IMR-90 (cell line): Measurements from ENCODE around the gene MAP3K1. TPM values are rescaled to one million over a fixed set of nuclear protein-coding genes. Genes with fewer than 3 reads are reported as not detected.

Experiments used
- ATAC-seq: fragments of 200-7000 bp; cut with Tn5 transposase; 2 replicates; pipeline ENCODE4 v1.9.1; 2020; ENCODE audit warnings: low read depth, mild to moderate bottlenecking, moderate library complexity
- BruUV-seq: library from RNA; stranded (reverse); fragments of 400-500 nt; replicated peaks from 2 replicates; lab custom pipeline; 2021; lab: Mats Ljungman, UMichigan
- CTCF ChIA-PET: fragments of 300-600 bp; formaldehyde crosslinking; extraction: SDS; loops from one replicate; lab custom pipeline; 2021; ENCODE audit warnings: antibody characterized with exemption; lab: Yijun Ruan, JAX
- POLR2A ChIA-PET: fragments of 300-600 bp; sonication (Branson Sonifier 250); formaldehyde crosslinking; loops from one replicate; lab custom pipeline; 2022; ENCODE audit warnings: antibody characterized with exemption; ENCODE audit not compliant: unreplicated experiment; lab: Charles Lee
- DNase-seq: peaks from one replicate; pipeline ENCODE4 v3.0.0; 2013
- H2AFZ ChIP-seq: replicated peaks from 2 replicates; pipeline ENCODE3; 2013; ENCODE audit warnings: low read length, mild to moderate bottlenecking; ENCODE audit not compliant: poor library complexity
- H2AK5ac ChIP-seq: 2 replicates; pipeline ENCODE4 v1.6.1; 2013; ENCODE audit warnings: low read depth, low read length, inconsistent platforms
- H2AK9ac ChIP-seq: replicated peaks from 2 replicates; pipeline ENCODE3; 2013; ENCODE audit warnings: mild to moderate bottlenecking, low read depth, low read length, moderate library complexity; ENCODE audit not compliant: poor library complexity
- H2BK120ac ChIP-seq: 2 replicates; pipeline ENCODE4 v1.6.1; 2013; ENCODE audit warnings: low read depth, low read length, inconsistent platforms
- H2BK15ac ChIP-seq: 3 replicates; pipeline ENCODE4 v1.6.1; 2013; ENCODE audit warnings: low read depth, low read length, inconsistent platforms
- H2BK20ac ChIP-seq: 2 replicates; pipeline ENCODE4 v1.6.1; 2013; ENCODE audit warnings: low read depth, mild to moderate bottlenecking, inconsistent platforms, low read length, moderate library complexity
- H2BK5ac ChIP-seq: 2 replicates; pipeline ENCODE4 v1.6.1; 2013; ENCODE audit warnings: mild to moderate bottlenecking, low read depth, low read length, inconsistent platforms; ENCODE audit not compliant: poor library complexity, severe bottlenecking
- H3K14ac ChIP-seq: replicated peaks from 2 replicates; pipeline ENCODE4 v1.6.1; 2013; ENCODE audit warnings: low read depth, low read length, inconsistent platforms
- H3K18ac ChIP-seq: 2 replicates; pipeline ENCODE4 v1.6.1; 2013; ENCODE audit warnings: low read depth, low read length, control low read depth
- H3K23ac ChIP-seq: 2 replicates; pipeline ENCODE4 v1.6.1; 2013; ENCODE audit warnings: low read depth, low read length, inconsistent platforms
- H3K27ac ChIP-seq: 2 replicates; pipeline ENCODE4 v1.5.1; 2013; ENCODE audit warnings: mild to moderate bottlenecking, control low read depth, low read length; ENCODE audit not compliant: insufficient read depth
- H3K27me3 ChIP-seq: 2 replicates; pipeline ENCODE4 v1.6.1; 2013; ENCODE audit warnings: low read length; ENCODE audit not compliant: control insufficient read depth, insufficient read depth
- H3K36me3 ChIP-seq: 2 replicates; pipeline ENCODE4 v1.6.1; 2013; ENCODE audit warnings: low read length, mixed read lengths; ENCODE audit not compliant: control insufficient read depth, insufficient read depth
- H3K4ac ChIP-seq: 2 replicates; pipeline ENCODE4 v1.6.1; 2013; ENCODE audit warnings: low read depth, low read length, inconsistent platforms
- H3K4me1 ChIP-seq: 2 replicates; pipeline ENCODE4 v1.6.1; 2013; ENCODE audit warnings: low read length, mixed read lengths; ENCODE audit not compliant: control insufficient read depth, insufficient read depth
- H3K4me2 ChIP-seq: 2 replicates; pipeline ENCODE4 v1.6.1; 2013; ENCODE audit warnings: low read depth, mild to moderate bottlenecking, control low read depth, low read length, moderate library complexity
- H3K4me3 ChIP-seq: 2 replicates; pipeline ENCODE4 v1.5.1; 2013; ENCODE audit warnings: low read depth, mild to moderate bottlenecking, control low read depth, low read length, moderate library complexity; ENCODE audit not compliant: insufficient read depth
- H3K56ac ChIP-seq: 2 replicates; pipeline ENCODE4 v1.6.1; 2013; ENCODE audit warnings: low read length, inconsistent platforms; ENCODE audit not compliant: insufficient read depth; ENCODE audit errors: extremely low read depth
- H3K79me1 ChIP-seq, 2 experiments: 2 replicates each; pipeline ENCODE4 v1.6.1; 2013; ENCODE audit warnings: low read length in 2 of 2, inconsistent platforms in 1 of 2, low read depth in 1 of 2
- H3K9ac ChIP-seq: 2 replicates; pipeline ENCODE4 v1.6.1; 2013; ENCODE audit warnings: low read depth, low read length, control low read depth
- H3K9me1 ChIP-seq: 2 replicates; pipeline ENCODE4 v1.6.1; 2013; ENCODE audit warnings: low read length, inconsistent platforms; ENCODE audit not compliant: insufficient read depth
- H3K9me3 ChIP-seq: 2 replicates; pipeline ENCODE4 v1.6.1; 2013; ENCODE audit warnings: low read length; ENCODE audit not compliant: control insufficient read depth, insufficient read depth
- H4K20me1 ChIP-seq: 2 replicates; pipeline ENCODE4 v1.6.1; 2013; ENCODE audit warnings: low read length, inconsistent platforms; ENCODE audit not compliant: insufficient read depth
- H4K5ac ChIP-seq: 2 replicates; pipeline ENCODE4 v1.6.1; 2013; ENCODE audit warnings: mild to moderate bottlenecking, low read depth, low read length, control low read depth
- H4K8ac ChIP-seq, 2 experiments: 2 replicates each; pipeline ENCODE4 v1.6.1; 2013; ENCODE audit warnings: low read depth in 2 of 2, low read length in 2 of 2, control low read depth in 1 of 2, inconsistent platforms in 1 of 2
- H4K91ac ChIP-seq: 2 replicates; pipeline ENCODE4 v1.6.1; 2013; ENCODE audit warnings: low read depth, low read length, inconsistent platforms; ENCODE audit not compliant: insufficient read depth
- BHLHE40 ChIP-seq: fragments of 150-350 bp; IDR thresholded peaks from 2 replicates; pipeline ENCODE4 v1.6.1; 2016; ENCODE audit warnings: mild to moderate bottlenecking, low read depth, low read length
- CEBPB ChIP-seq: IDR thresholded peaks from 2 replicates; pipeline ENCODE4 v1.6.1; 2012; ENCODE audit warnings: low read depth, low read length, improper control_type of control experiment
- CHD1 ChIP-seq: IDR thresholded peaks from 2 replicates; pipeline ENCODE4 v1.6.1; 2012; ENCODE audit warnings: low read depth, low read length, improper control_type of control experiment
- CTCF ChIP-seq: conservative IDR thresholded peaks from 2 replicates; pipeline ENCODE4 v1.5.1; 2012; ENCODE audit warnings: mild to moderate bottlenecking, low read depth, low read length, improper control_type of control experiment
- ELK1 ChIP-seq: fragments of 150-350 bp; IDR thresholded peaks from 2 replicates; pipeline ENCODE4 v1.6.1; 2016; ENCODE audit warnings: low read depth, mild to moderate bottlenecking, low read length, moderate library complexity, borderline replicate concordance
- FOS ChIP-seq: fragments of 150-350 bp; IDR thresholded peaks from 2 replicates; pipeline ENCODE4 v1.6.1; 2016; ENCODE audit warnings: low read depth, low read length
- MAFK ChIP-seq: IDR thresholded peaks from 2 replicates; pipeline ENCODE4 v1.6.1; 2012; ENCODE audit warnings: low read depth, low read length, improper control_type of control experiment
- MAZ ChIP-seq: IDR thresholded peaks from 2 replicates; pipeline ENCODE4 v1.6.1; 2012; ENCODE audit warnings: low read depth, mild to moderate bottlenecking, low read length, improper control_type of control experiment, moderate library complexity, borderline replicate concordance
- MXI1 ChIP-seq: IDR thresholded peaks from 2 replicates; pipeline ENCODE4 v1.6.1; 2012; ENCODE audit warnings: low read depth, mild to moderate bottlenecking, low read length, moderate library complexity, borderline replicate concordance
- NFE2L2 ChIP-seq: fragments of 150-350 bp; IDR thresholded peaks from 2 replicates; pipeline ENCODE4 v1.6.1; 2016; ENCODE audit warnings: low read depth, mild to moderate bottlenecking, low read length
- POLR2A ChIP-seq: IDR thresholded peaks from 2 replicates; pipeline ENCODE4 v1.6.1; 2012; ENCODE audit warnings: mild to moderate bottlenecking, low read depth, low read length
- RAD21 ChIP-seq: IDR thresholded peaks from 2 replicates; pipeline ENCODE4 v1.6.1; 2012; ENCODE audit warnings: low read length, improper control_type of control experiment
- RCOR1 ChIP-seq: IDR thresholded peaks from 2 replicates; pipeline ENCODE4 v1.6.1; 2012; ENCODE audit warnings: mild to moderate bottlenecking, low read length, improper control_type of control experiment; ENCODE audit not compliant: insufficient replicate concordance
- RFX5 ChIP-seq: IDR thresholded peaks from 2 replicates; pipeline ENCODE4 v1.8.0; 2012; ENCODE audit warnings: low read depth, mild to moderate bottlenecking, low read length, moderate library complexity
- SMC3 ChIP-seq: fragments of 150-350 bp; IDR thresholded peaks from 2 replicates; pipeline ENCODE4 v1.6.1; 2016; ENCODE audit warnings: low read depth, mild to moderate bottlenecking, antibody characterized with exemption, low read length, moderate library complexity
- USF2 ChIP-seq: fragments of 150-350 bp; IDR thresholded peaks from 2 replicates; pipeline ENCODE4 v1.6.1; 2017; ENCODE audit warnings: mild to moderate bottlenecking, antibody characterized with exemption, low read length, low read depth
- WGBS, 2 experiments: methylation state at CpG; one replicate each; pipeline versions ENCODE4 v1.1.5 to v1.1.7; 2013; ENCODE audit warnings: missing lambda C conversion rate in 2 of 2; ENCODE audit not compliant: insufficient read length in 1 of 2; ENCODE audit errors: extremely low coverage in 2 of 2; 5-methylcytosine and 5-hydroxymethylcytosine counted together
- dilution Hi-C: fragments of 300-500 bp; cut with HindIII; formaldehyde crosslinking; loops from one replicate; pipeline ENCODE4 v1.14.3; 2018; ENCODE audit warnings: low sequenced_read_pairs; ENCODE audit not compliant: unreplicated experiment
- in situ Hi-C: fragments of 300-500 bp; cut with MboI; formaldehyde crosslinking; loops from 3 replicates; pipeline ENCODE4 v1.14.3; 2019; ENCODE audit warnings: low sequenced_read_pairs, inconsistent platforms, mixed read lengths
- intact Hi-C: fragments of 100-400 bp; cut with micrococcal nuclease; formaldehyde crosslinking; loops from 2 replicates; pipeline ENCODE4 v1.10.0; 2022
- polyA plus RNA-seq, 3 experiments: library from polyadenylated mRNA; depleted of rRNA; stranded (reverse); fragments of >200 nt; gene quantifications; 2 replicates each; pipeline ENCODE4 v1.2.3, GENCODE V29; 2012; ENCODE audit warnings: low replicate concordance in 1 of 3
- total RNA-seq: library from RNA; depleted of rRNA; stranded (reverse); fragments of >200 nt; gene quantifications from 2 replicates; pipeline ENCODE4 v1.2.3, GENCODE V29; 2012

Gene MAP3K1
- total and polyA plus RNA-seq, 2 of the 4 experiments (the other 2 are of a cell fraction): 3.8 to 18.8 TPM

GRCh38 chr5:56850423-56850822, 35.1 kb downstream of the MAP3K1 start:
- H3K14ac ChIP-seq: no peak overlapping the region
- POLR2A ChIA-PET: no interaction called here

More at GRCh38 chr5:56850423-56850822, 35.1 kb downstream of the MAP3K1 start:
- no peak overlapping the region for H4K5ac ChIP-seq
- H2BK15ac ChIP-seq: no peak overlapping the region
- H3K9me1 ChIP-seq: peaks cover 17% of the 10 kb centered on the region
- H2BK5ac ChIP-seq: no peak overlapping the region
- no peak overlapping the region for H3K23ac ChIP-seq
- dilution Hi-C loops: no loop called here
- H3K4me3 ChIP-seq: no peak overlapping the region
- DNase-seq (no peak), ATAC-seq (no peak)
- BruUV-seq: no TSS peak
- no peak overlapping the region for H3K4me2 ChIP-seq
- intact Hi-C loops: no loop called here
- H4K91ac ChIP-seq: no peak overlapping the region
- H4K8ac ChIP-seq: no peak overlapping the region
- peaks cover 66% of the 10 kb centered on the region for H4K20me1 ChIP-seq
- H3K4me1 ChIP-seq: peaks cover 11% of the 10 kb centered on the region
- CTCF ChIA-PET: no interaction called here
- H3K79me1 ChIP-seq: peaks cover 32 to 69% of the 10 kb centered on the region in 2 experiments
- no peak for TF ChIP-seq ELK1
- TF ChIP-seq MAFK: no peak
- TF ChIP-seq RFX5: no peak
- TF ChIP-seq SMC3: no peak
- TF ChIP-seq CEBPB: no peak
- no peak for TF ChIP-seq RCOR1
- no peak for TF ChIP-seq FOS
- TF ChIP-seq MAZ: no peak
- TF ChIP-seq CTCF: no peak
- no peak for TF ChIP-seq MXI1
- TF ChIP-seq RAD21: no peak
- TF ChIP-seq NFE2L2: no peak
- TF ChIP-seq BHLHE40: no peak
- TF ChIP-seq CHD1: no peak
- TF ChIP-seq USF2: no peak
- TF ChIP-seq POLR2A: no peak
- no peaks in the 10 kb centered on the region for H3K9me3 ChIP-seq
- no peak overlapping the region for H3K56ac ChIP-seq
- H2AFZ ChIP-seq: no peak overlapping the region
- in situ Hi-C loops: no loop called here
- H3K9ac ChIP-seq: no peak overlapping the region
- no peak overlapping the region for H2AK9ac ChIP-seq
- no peak overlapping the region for H2AK5ac ChIP-seq
- no peak overlapping the region for H3K27ac ChIP-seq
- WGBS, 2 experiments: no CpG with 5 or more reads among the region's 2 CpGs
- no peak overlapping the region for H2BK120ac ChIP-seq
- H3K4ac ChIP-seq: no peak overlapping the region
- no peaks in the 10 kb centered on the region for H3K27me3 ChIP-seq
- H2BK20ac ChIP-seq: no peak overlapping the region
- no peaks in the 10 kb centered on the region for H3K36me3 ChIP-seq
- H3K18ac ChIP-seq: no peak overlapping the region
